Measurements from ENCODE around the gene DLK2. TPM values are rescaled to one million over a fixed set of nuclear protein-coding genes. Genes with fewer than 3 reads are reported as not detected.

DLK2 gene
- total RNA-seq, 1 donor = 0.31 TPM

DNA sequence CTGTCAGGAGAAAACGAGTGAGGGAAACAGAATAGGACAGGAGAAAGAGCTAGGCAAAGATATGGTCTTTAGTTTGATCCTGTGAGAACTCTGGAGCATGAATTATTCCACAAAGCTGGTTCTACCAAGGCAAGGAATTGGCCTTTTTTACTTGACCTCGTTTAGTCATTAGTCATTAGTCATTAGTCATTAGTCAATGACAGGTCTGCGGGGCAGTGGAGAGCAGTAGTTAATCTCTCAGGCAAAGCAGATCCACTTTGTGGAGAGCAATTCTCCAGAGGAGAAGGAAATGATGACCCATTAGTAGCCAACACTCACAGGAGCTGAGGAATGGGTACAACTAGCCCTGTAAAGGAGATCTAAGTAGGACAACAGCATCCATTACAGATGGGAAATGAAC is 50.0 kb downstream of the DLK2 start:
- H3K4me1 ChIP-seq (ENCODE audit: insufficient read depth, low read length) = no peaks in the 10 kb centered on the region
- H3K27me3 ChIP-seq (ENCODE audit: insufficient read depth, low read length) = peaks cover 18% of the 10 kb centered on the region
- no peaks in the 10 kb centered on the region for H3K9me3 ChIP-seq (ENCODE audit: low read depth, low read length)
- no peak overlapping the region for H3K4me3 ChIP-seq (ENCODE audit: low read length)

DNA sequence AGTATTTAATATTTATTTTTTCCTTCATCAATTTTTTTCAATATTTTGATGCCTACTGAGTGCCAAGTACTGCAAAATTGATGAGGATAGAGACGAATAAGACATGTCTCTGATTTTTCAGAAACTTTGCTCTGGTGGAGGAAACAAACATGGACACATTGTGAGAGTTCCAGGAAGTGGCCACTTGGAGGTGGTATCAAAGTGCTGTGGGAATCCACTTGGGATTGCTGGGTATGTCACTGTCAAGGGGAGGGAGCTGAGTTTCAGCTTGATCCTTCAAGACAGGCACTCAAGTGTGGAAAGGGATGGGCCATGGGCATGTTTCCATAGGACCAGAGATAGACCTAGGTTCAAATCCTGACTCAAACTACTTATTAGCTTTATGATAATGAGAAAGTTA is 52.5 kb downstream of the DLK2 start:
- H3K27me3 ChIP-seq (ENCODE audit: insufficient read depth, low read length) = peaks cover 16% of the 10 kb centered on the region
- no peaks in the 10 kb centered on the region for H3K9me3 ChIP-seq (ENCODE audit: low read depth, low read length)
- H3K4me3 ChIP-seq (ENCODE audit: low read length) = no peak overlapping the region
- no peaks in the 10 kb centered on the region for H3K4me1 ChIP-seq (ENCODE audit: insufficient read depth, low read length)

DNA sequence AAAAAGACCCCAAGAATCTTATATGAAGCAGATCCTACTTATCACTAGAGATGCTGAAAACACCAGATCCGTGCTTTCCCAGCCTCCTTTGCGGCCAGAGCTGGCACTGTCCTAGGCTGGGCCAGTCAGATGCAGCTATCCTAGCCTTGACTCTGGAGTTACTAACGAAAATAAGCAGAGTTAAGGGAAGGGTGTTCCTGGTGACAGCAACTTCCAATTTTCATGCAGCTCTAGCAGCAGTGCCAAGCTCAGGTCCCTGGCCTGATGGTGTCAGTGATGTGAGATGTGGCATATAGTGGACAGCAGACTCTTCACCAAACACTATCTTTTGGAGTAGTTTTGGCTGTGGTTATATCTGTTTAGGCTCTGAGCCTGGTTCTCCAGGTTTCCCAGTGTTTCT is 53.6 kb downstream of the DLK2 start:
- Histone ChIP-seq H3K9me3 (ENCODE audit: low read depth, low read length) (no peaks in the 10 kb centered on the region), H3K4me1 (ENCODE audit: insufficient read depth, low read length) (no peaks in the 10 kb centered on the region), H3K4me3 (ENCODE audit: low read length) (no peak overlapping the region), H3K27me3 (ENCODE audit: insufficient read depth, low read length) (peaks cover 16% of the 10 kb centered on the region)

Other genes starting within 250 kb of the DLK2 start
- 14.7 TPM for gene DNPH1, start 226.1 kb downstream of the DLK2 start, total RNA-seq
- under 0.01 TPM for gene TTBK1, start 212.1 kb downstream of the DLK2 start, total RNA-seq
- not detected for gene SLC22A7, start 157.3 kb downstream of the DLK2 start, total RNA-seq
- 0.84 TPM for gene CRIP3, start 146.7 kb downstream of the DLK2 start, total RNA-seq
- 22.9 TPM for gene ZNF318, start 85.9 kb downstream of the DLK2 start, total RNA-seq
- 12.3 TPM for gene ABCC10, start 28.0 kb downstream of the DLK2 start, total RNA-seq
- gene TJAP1, start 22.0 kb upstream of the DLK2 start, total RNA-seq = 9.0 TPM
- gene LRRC73, start 54.8 kb upstream of the DLK2 start, total RNA-seq = not detected
- gene YIPF3, start 61.4 kb upstream of the DLK2 start, total RNA-seq = 29.4 TPM
- gene POLR1C, start 61.5 kb upstream of the DLK2 start, total RNA-seq = 22.7 TPM
- gene XPO5, start 120.5 kb upstream of the DLK2 start, total RNA-seq = 17.3 TPM
- 2.7 TPM for gene POLH, start 120.6 kb upstream of the DLK2 start, total RNA-seq
- gene GTPBP2, start 173.7 kb upstream of the DLK2 start, total RNA-seq = 31.7 TPM
- 55.9 TPM for gene MAD2L1BP, start 180.3 kb upstream of the DLK2 start, total RNA-seq
- gene RSPH9, start 189.5 kb upstream of the DLK2 start, total RNA-seq = 0.42 TPM
- gene MRPS18A, start 232.2 kb upstream of the DLK2 start, total RNA-seq = 29.5 TPM